Measurements from ENCODE around the gene FPR3.
"Not testable (repeated sequence)": the region's sequence is repeated elsewhere in the genome, so short reads cannot be mapped to it uniquely, and the experiment has no call there.

FPR3 gene

GRCh38 chr19:51794885-51795490 lies at the start of gene FPR3:
Gene FPR3, plus strand, starts transcription at chr19:51795157. Its CDS starts 28,592 bp downstream, at chr19:51823749.
- DNase-seq: no peak

- DNase-seq: no peak
Observed at GRCh38 chr19:51746731-51747130, 48.2 kb upstream of the FPR3 start.

- no peak for DNase-seq
Observed at GRCh38 chr19:51749979-51750378, 45.0 kb upstream of the FPR3 start.

GRCh38 chr19:51750400-51751094 lies 44.4 kb upstream of the FPR3 start:
- DNase-seq: no peak

GRCh38 chr19:51751655-51752054 lies 43.3 kb upstream of the FPR3 start, which contains the start of gene FPR1:
Gene FPR1, minus strand, starts transcription at chr19:51751878. Its CDS starts 4,884 bp downstream, at chr19:51746994.
- no peak for DNase-seq

GRCh38 chr19:51754109-51754508 lies 40.8 kb upstream of the FPR3 start:
- DNase-seq: no peak

GRCh38 chr19:51754770-51755169 lies 40.2 kb upstream of the FPR3 start:
- DNase-seq: no peak

- no peak for DNase-seq
Observed at GRCh38 chr19:51755571-51755970, 39.4 kb upstream of the FPR3 start.

GRCh38 chr19:51760697-51761356 lies 34.1 kb upstream of the FPR3 start, which contains the start of gene FPR2:
Gene FPR2, plus strand, starts transcription at chr19:51761180. Its CDS starts 7,479 bp downstream, at chr19:51768659.
- no peak for DNase-seq

- DNase-seq: no peak
Observed at GRCh38 chr19:51761696-51762095, 33.3 kb upstream of the FPR3 start.

- DNase-seq: no peak
Observed at GRCh38 chr19:51765086-51765485, 29.9 kb upstream of the FPR3 start.

GRCh38 chr19:51766461-51766860 lies 28.5 kb upstream of the FPR3 start:
- no peak for DNase-seq

GRCh38 chr19:51771376-51772130 lies 23.4 kb upstream of the FPR3 start:
- DNase-seq: no peak

GRCh38 chr19:51772977-51773376 lies 22.0 kb upstream of the FPR3 start:
- no peak for DNase-seq

- DNase-seq: not testable (repeated sequence)
Observed at GRCh38 chr19:51776561-51776960, 18.4 kb upstream of the FPR3 start.

GRCh38 chr19:51777570-51778462 lies 17.1 kb upstream of the FPR3 start:
- peak; percentile 66 for DNase-seq

GRCh38 chr19:51779181-51779580 lies 15.8 kb upstream of the FPR3 start:
- no peak for DNase-seq

GRCh38 chr19:51779703-51780102 lies 15.3 kb upstream of the FPR3 start:
- DNase-seq: no peak

- no peak for DNase-seq
Observed at GRCh38 chr19:51780270-51780669, 14.7 kb upstream of the FPR3 start.

- DNase-seq: no peak
Observed at GRCh38 chr19:51781999-51782398, 13.0 kb upstream of the FPR3 start.

GRCh38 chr19:51783372-51783771 lies 11.6 kb upstream of the FPR3 start:
- no peak for DNase-seq
